GM21786 (cell line): Measurements from ENCODE around the gene LILRB2.
"Not testable (repeated sequence)": the region's sequence is repeated elsewhere in the genome, so short reads cannot be mapped to it uniquely, and the experiment has no call there.

ENCODE experiments used
- ATAC-seq: cut with Tn5 transposase; IDR thresholded peaks from one replicate; pipeline ENCODE4 v1.9.1; 2021; ENCODE audit not compliant: unreplicated experiment

LILRB2 gene

GRCh38 chr19:54305141-54305540 lies 24.2 kb upstream of the LILRB2 start:
- no peak for ATAC-seq

GRCh38 chr19:54302257-54302656 lies 21.3 kb upstream of the LILRB2 start:
- ATAC-seq, result no peak

GRCh38 chr19:54299515-54299914 lies 18.6 kb upstream of the LILRB2 start:
- ATAC-seq, result no peak

- ATAC-seq, result no peak
Measured at GRCh38 chr19:54299126-54299498, 18.2 kb upstream of the LILRB2 start.

- no peak for ATAC-seq
Measured at GRCh38 chr19:54298357-54299125, 17.6 kb upstream of the LILRB2 start.

GRCh38 chr19:54297759-54298305 lies 16.9 kb upstream of the LILRB2 start:
- no peak for ATAC-seq

- ATAC-seq, result no peak
Measured at GRCh38 chr19:54294539-54294938, 13.6 kb upstream of the LILRB2 start.

- not testable (repeated sequence) for ATAC-seq
Measured at GRCh38 chr19:54289160-54289559, 8.2 kb upstream of the LILRB2 start.

GRCh38 chr19:54287456-54287855 lies 6.5 kb upstream of the LILRB2 start:
- no peak for ATAC-seq

GRCh38 chr19:54286283-54286682 lies 5.4 kb upstream of the LILRB2 start:
- ATAC-seq, result not testable (repeated sequence)

- ATAC-seq, result not testable (repeated sequence)
Measured at GRCh38 chr19:54285427-54286056, 4.6 kb upstream of the LILRB2 start.

- no peak for ATAC-seq
Measured at GRCh38 chr19:54282686-54283470, 2.0 kb upstream of the LILRB2 start.

GRCh38 chr19:54281729-54282075 lies 792 bp upstream of the LILRB2 start:
- ATAC-seq, result not testable (repeated sequence)

- ATAC-seq, result not testable (repeated sequence)
Measured at GRCh38 chr19:54280441-54280840, 469 bp downstream of the LILRB2 start.

GRCh38 chr19:54280025-54280424 lies 885 bp downstream of the LILRB2 start:
- not testable (repeated sequence) for ATAC-seq

- ATAC-seq, result no peak
Measured at GRCh38 chr19:54279406-54279962, 1.4 kb downstream of the LILRB2 start.

- ATAC-seq, result not testable (repeated sequence)
Measured at GRCh38 chr19:54278571-54279195, 2.2 kb downstream of the LILRB2 start.

- not testable (repeated sequence) for ATAC-seq
Measured at GRCh38 chr19:54278056-54278455, 2.9 kb downstream of the LILRB2 start.

- ATAC-seq, result not testable (repeated sequence)
Measured at GRCh38 chr19:54277111-54277615, 3.7 kb downstream of the LILRB2 start.

GRCh38 chr19:54275951-54276350 lies 5.0 kb downstream of the LILRB2 start:
- no peak for ATAC-seq

GRCh38 chr19:54274516-54274915 lies 6.4 kb downstream of the LILRB2 start:
- not testable (repeated sequence) for ATAC-seq
